K562 (cell line): ENCODE data around the gene MVB12B.

ENCODE experiments used
- CHD1 ChIP-seq: fragments of 200-600 bp; sonication (generic); IDR thresholded peaks from one replicate; pipeline ENCODE4 v1.6.1; 2012; ENCODE audit warnings: mild to moderate bottlenecking, moderate library complexity, low read length, inconsistent platforms
- RAD21 ChIP-seq, 2 experiments: fragments of 250-450 bp in 1 of 2; fragments of 450-650 bp in 1 of 2; sonication (Bioruptor Pico) in 1 of 2; formaldehyde crosslinking in 1 of 2; IDR thresholded peaks in 1 of 2; conservative IDR thresholded peaks in 1 of 2; 2 replicates each; pipeline versions ENCODE4 v1.4.0 to v1.8.0; 2020 to 2022; ENCODE audit warnings: mild to moderate bottlenecking in 2 of 2, moderate library complexity in 1 of 2
- RBM15 ChIP-seq: fragments of 200-400 bp; formaldehyde crosslinking; IDR thresholded peaks from 2 replicates; pipeline ENCODE4 v1.6.1; 2018; ENCODE audit warnings: mild to moderate bottlenecking, low read length, moderate library complexity; ENCODE audit not compliant: insufficient read depth
- ZBTB7A ChIP-seq: IDR thresholded peaks from 2 replicates; pipeline ENCODE4 v1.6.1; 2011; ENCODE audit warnings: low read depth, mild to moderate bottlenecking, low read length, moderate library complexity, borderline replicate concordance; ENCODE audit not compliant: control insufficient read depth
- ZFP1 ChIP-seq: fragments of 450-650 bp; formaldehyde crosslinking; IDR thresholded peaks from 2 replicates; pipeline ENCODE4 v1.4.0; 2020; ENCODE audit warnings: mild to moderate bottlenecking, mixed read lengths
- TF ChIP-seq, protein P1 (sequence below), 3 experiments: IDR thresholded peaks in 2 of 3; conservative IDR thresholded peaks in 1 of 3; 2 replicates each; pipeline ENCODE4 v1.5.1; 2011 to 2012; ENCODE audit warnings: low read length in 3 of 3, mild to moderate bottlenecking in 3 of 3, control low read depth in 2 of 3, improper control_type of control experiment in 1 of 3, inconsistent platforms in 1 of 3, low read depth in 1 of 3, mixed read lengths in 1 of 3, moderate library complexity in 1 of 3; ENCODE audit not compliant: insufficient read depth in 2 of 3

DNA sequence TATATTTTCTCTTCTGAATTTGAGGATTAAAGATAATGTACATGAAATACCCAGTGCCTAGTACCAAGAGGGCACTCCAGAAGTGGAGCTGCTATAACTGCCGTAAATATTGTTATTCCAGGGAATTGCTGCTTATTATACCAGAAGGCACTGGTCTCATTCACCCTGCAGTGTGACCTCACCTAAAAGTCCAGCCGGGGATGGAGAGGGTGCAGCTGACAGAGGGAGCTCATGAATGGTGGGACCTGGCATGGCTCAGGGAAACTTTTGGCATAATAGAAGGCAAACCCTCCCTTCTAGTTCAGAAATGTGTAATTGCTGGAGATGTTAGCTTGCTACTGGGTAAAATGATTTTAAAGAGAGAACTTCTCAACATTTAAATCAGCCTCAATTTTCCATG, 108.5 kb downstream of the MVB12B start:
- TF ChIP-seq, protein P1, sequence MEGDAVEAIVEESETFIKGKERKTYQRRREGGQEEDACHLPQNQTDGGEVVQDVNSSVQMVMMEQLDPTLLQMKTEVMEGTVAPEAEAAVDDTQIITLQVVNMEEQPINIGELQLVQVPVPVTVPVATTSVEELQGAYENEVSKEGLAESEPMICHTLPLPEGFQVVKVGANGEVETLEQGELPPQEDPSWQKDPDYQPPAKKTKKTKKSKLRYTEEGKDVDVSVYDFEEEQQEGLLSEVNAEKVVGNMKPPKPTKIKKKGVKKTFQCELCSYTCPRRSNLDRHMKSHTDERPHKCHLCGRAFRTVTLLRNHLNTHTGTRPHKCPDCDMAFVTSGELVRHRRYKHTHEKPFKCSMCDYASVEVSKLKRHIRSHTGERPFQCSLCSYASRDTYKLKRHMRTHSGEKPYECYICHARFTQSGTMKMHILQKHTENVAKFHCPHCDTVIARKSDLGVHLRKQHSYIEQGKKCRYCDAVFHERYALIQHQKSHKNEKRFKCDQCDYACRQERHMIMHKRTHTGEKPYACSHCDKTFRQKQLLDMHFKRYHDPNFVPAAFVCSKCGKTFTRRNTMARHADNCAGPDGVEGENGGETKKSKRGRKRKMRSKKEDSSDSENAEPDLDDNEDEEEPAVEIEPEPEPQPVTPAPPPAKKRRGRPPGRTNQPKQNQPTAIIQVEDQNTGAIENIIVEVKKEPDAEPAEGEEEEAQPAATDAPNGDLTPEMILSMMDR (IDR thresholded peaks at IDR 0.05 in 2 of 3, conservative IDR thresholded peaks at IDR 0.05 in 1 of 3; ENCODE audit: insufficient read depth in 2 of 3, low read depth in 1 of 3, low read length in 3 of 3): no peak
- TF ChIP-seq ZBTB7A (no peak), ZFP1 (CRISPR knock-in tag) (no peak), CHD1 (no peak), RAD21 (CRISPR knock-in tag; conservative IDR thresholded peaks at IDR 0.05 in 1 of 2, IDR thresholded peaks at IDR 0.05 in 1 of 2) (no peak), RBM15 (no peak)
